ENCODE measurements around the gene MND1. TPM values are rescaled to one million over a fixed set of nuclear protein-coding genes. Genes with fewer than 3 reads are reported as not detected.

The MND1 gene
- total RNA-seq, 1 experiment from 2014 or later, result 7.9 TPM

GRCh38 chr4:153348006-153348405 lies 3.5 kb downstream of the MND1 start:
- no peak for TF ChIP-seq EZH2 (IDR thresholded peaks at IDR 0.05; ENCODE audit: low read length, unreplicated experiment)
- no peak for TF ChIP-seq EZH2phosphoT487 (IDR thresholded peaks at IDR 0.05; ENCODE audit: borderline replicate concordance, low read length)
- TF ChIP-seq CTCF (conservative IDR thresholded peaks at IDR 0.05; ENCODE audit: low read depth, low read length), result no peak
- ChIA-PET CTCF (interaction anchor here (0.7 kb wide), 1 partner anchor 84 kb away, joined by 3 read pairs; no protein-coding TSS in a partner anchor), POLR2A (ENCODE audit: unreplicated experiment) (interaction anchor here (0.8 kb wide), 1 partner anchor 811 kb away, joined by 10 read pairs; no protein-coding TSS in a partner anchor)
- H3K36me3 ChIP-seq (ENCODE audit: low read depth, low read length), result peaks cover 12% of the 10 kb centered on the region
- H3K4me2 ChIP-seq (ENCODE audit: low read length), result peak overlapping the region; percentile 92
- 0 out of 2 replicates have a peak, but pooled peaks cover 3% of the 10 kb centered on the region for H4K20me1 ChIP-seq (ENCODE audit: low read length)
- no peak for ATAC-seq
- H3F3A ChIP-seq (ENCODE audit: low read length, unreplicated experiment), result no peaks in the 10 kb centered on the region
- H3K27me3 ChIP-seq (ENCODE audit: low read length), result no peaks in the 10 kb centered on the region
- no peak overlapping the region for H2AFZ ChIP-seq (ENCODE audit: low read length)
- intact Hi-C loops (cut with micrococcal nuclease), result loop anchor here (5.0 to 10.0 kb wide), 3 partner anchors 117 to 404 kb away; partner anchors contain the start of gene TMEM131L
- no peak overlapping the region for H3K4me3 ChIP-seq (ENCODE audit: low read length)
- 0 out of 2 replicates have a peak overlapping the region, but pooled peaks have one; percentile 6 for H3K27ac ChIP-seq (ENCODE audit: low read length)
- H3K4me1 ChIP-seq (ENCODE audit: insufficient read depth, low read length), result peaks cover 27% of the 10 kb centered on the region
- H3K9me3 ChIP-seq (ENCODE audit: low read length), result no peaks in the 10 kb centered on the region
- peaks cover 55% of the 10 kb centered on the region for H3K79me2 ChIP-seq (ENCODE audit: low read length)
- peak; percentile 29 for DNase-seq
- H3K9me2 ChIP-seq (replicated peaks; ENCODE audit: low read length), result no peaks in the 10 kb centered on the region
- no peak overlapping the region for H3K9ac ChIP-seq (ENCODE audit: low read length)
- BruUV-seq (replicated peaks), result no TSS peak

GRCh38 chr4:153349206-153349805 lies 4.8 kb downstream of the MND1 start:
- Histone ChIP-seq H3K79me2 (ENCODE audit: low read length) (peaks cover 55% of the 10 kb centered on the region), H3K4me1 (ENCODE audit: insufficient read depth, low read length) (peaks cover 27% of the 10 kb centered on the region), H3K4me2 (ENCODE audit: low read length) (no peak overlapping the region), H4K20me1 (ENCODE audit: low read length) (0 out of 2 replicates have a peak, but pooled peaks cover 3% of the 10 kb centered on the region), H3K27ac (ENCODE audit: low read length) (no peak overlapping the region), H3K36me3 (ENCODE audit: low read depth, low read length) (peaks cover 12% of the 10 kb centered on the region), H2AFZ (ENCODE audit: low read length) (no peak overlapping the region), H3K4me3 (ENCODE audit: low read length) (no peak overlapping the region), H3F3A (ENCODE audit: low read length, unreplicated experiment) (no peaks in the 10 kb centered on the region), H3K27me3 (ENCODE audit: low read length) (no peaks in the 10 kb centered on the region), H3K9me2 (replicated peaks; ENCODE audit: low read length) (no peaks in the 10 kb centered on the region), H3K9me3 (ENCODE audit: low read length) (no peaks in the 10 kb centered on the region), H3K9ac (ENCODE audit: low read length) (no peak overlapping the region)
- DNase-seq (no peak), ATAC-seq (no peak)
- no TSS peak for BruUV-seq (replicated peaks)
- ChIA-PET POLR2A (ENCODE audit: unreplicated experiment) (no interaction called here), CTCF (interaction anchor here (0.6 kb wide), 1 partner anchor 56 kb away, joined by 6 read pairs; no protein-coding TSS in a partner anchor)
- TF ChIP-seq CTCF (conservative IDR thresholded peaks at IDR 0.05; ENCODE audit: low read depth, low read length) (no peak), EZH2phosphoT487 (IDR thresholded peaks at IDR 0.05; ENCODE audit: borderline replicate concordance, low read length) (no peak), EZH2 (IDR thresholded peaks at IDR 0.05; ENCODE audit: low read length, unreplicated experiment) (no peak)
- intact Hi-C loops (cut with micrococcal nuclease), result loop anchor here (5.0 to 10.0 kb wide), 3 partner anchors 115 to 403 kb away; partner anchors contain the start of gene TMEM131L

- ATAC-seq (no peak), DNase-seq (no peak)
- Histone ChIP-seq H3K36me3 (ENCODE audit: low read depth, low read length) (no peaks in the 10 kb centered on the region; the same call in 1 of the 2 replicates), H3K9ac (ENCODE audit: low read length) (no peak overlapping the region), H3K4me3 (ENCODE audit: low read length) (no peak overlapping the region), H3F3A (ENCODE audit: low read length, unreplicated experiment) (no peaks in the 10 kb centered on the region), H3K79me2 (ENCODE audit: low read length) (no peaks in the 10 kb centered on the region), H3K9me3 (ENCODE audit: low read length) (no peaks in the 10 kb centered on the region), H3K27ac (ENCODE audit: low read length) (no peak overlapping the region), H3K4me1 (ENCODE audit: insufficient read depth, low read length) (no peaks in the 10 kb centered on the region), H3K9me2 (replicated peaks; ENCODE audit: low read length) (no peaks in the 10 kb centered on the region), H2AFZ (ENCODE audit: low read length) (no peak overlapping the region), H3K4me2 (ENCODE audit: low read length) (no peak overlapping the region), H4K20me1 (ENCODE audit: low read length) (no peaks in the 10 kb centered on the region), H3K27me3 (ENCODE audit: low read length) (no peaks in the 10 kb centered on the region)
- CTCF ChIA-PET, result no interaction called here
- TF ChIP-seq EZH2phosphoT487 (IDR thresholded peaks at IDR 0.05; ENCODE audit: borderline replicate concordance, low read length) (no peak), CTCF (conservative IDR thresholded peaks at IDR 0.05; ENCODE audit: low read depth, low read length) (no peak), EZH2 (IDR thresholded peaks at IDR 0.05; ENCODE audit: low read length, unreplicated experiment) (no peak)
- intact Hi-C loops (cut with micrococcal nuclease), result no loop called here
- POLR2A ChIA-PET (ENCODE audit: unreplicated experiment), result interaction anchor here (0.6 kb wide), 1 partner anchor 226 kb away, joined by 4 read pairs; no protein-coding TSS in a partner anchor
- no TSS peak for BruUV-seq (replicated peaks)
Observed at GRCh38 chr4:153362184-153362583, 17.7 kb downstream of the MND1 start.
